Stimulated activated CD4-positive, alpha-beta T cell treated with anti-CD3 and anti-CD28 coated beads, Interleukin-1b, Interleukin-23, amount 100 ng/mL, for 4 hours (primary cell): ENCODE measurements around the gene KRT85.

ENCODE experiments used
- DNase-seq, 2 donors: peaks; one replicate each; pipeline ENCODE4 v3.0.0-alpha.2; 2020; ENCODE audit warnings: low read depth in 2 of 2

KRT85 gene

DNA sequence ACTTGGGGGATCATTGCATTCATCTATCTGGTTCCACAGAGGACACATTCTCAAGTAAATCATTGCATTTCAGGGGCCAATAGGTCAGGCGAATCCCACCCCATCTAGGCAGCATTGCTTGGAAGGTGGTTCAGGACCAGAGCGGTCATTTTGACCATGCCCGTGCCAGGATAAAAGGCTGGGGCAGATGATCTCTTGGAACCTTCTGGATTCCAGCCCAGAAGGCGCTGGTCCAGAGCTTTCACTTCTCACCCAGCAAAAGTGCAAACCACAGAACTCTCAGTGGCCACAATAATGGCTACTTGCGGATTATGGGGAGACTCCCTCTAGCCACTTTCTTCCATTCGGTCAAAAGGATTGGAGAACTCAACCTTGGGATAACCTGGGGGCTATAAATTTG is 595 bp upstream of the KRT85 start:
- no peak for DNase-seq

GRCh38 chr12:52364901-52365489 is 2.3 kb downstream of the KRT85 start:
- no peak for DNase-seq

DNA sequence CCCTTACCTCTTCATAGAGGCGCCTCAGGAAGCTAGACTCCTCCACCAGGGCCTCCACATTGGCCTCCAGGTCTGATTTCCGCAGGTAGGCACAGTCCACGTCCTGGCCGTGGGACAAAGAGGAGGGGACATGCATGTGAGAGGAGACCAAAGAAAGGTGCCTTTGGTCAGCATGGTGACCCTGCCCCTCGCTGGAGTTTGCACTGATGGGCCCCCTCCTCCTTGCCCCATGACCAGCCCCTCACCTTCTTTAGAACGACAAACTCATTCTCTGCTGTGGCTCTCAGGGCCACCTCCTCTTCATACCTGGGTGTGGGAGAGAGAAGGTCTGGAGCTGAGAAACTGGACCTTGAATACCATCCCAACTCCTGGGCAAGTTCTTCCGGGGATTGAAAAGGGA is 3.2 kb downstream of the KRT85 start:
- DNase-seq, result no peak

DNA sequence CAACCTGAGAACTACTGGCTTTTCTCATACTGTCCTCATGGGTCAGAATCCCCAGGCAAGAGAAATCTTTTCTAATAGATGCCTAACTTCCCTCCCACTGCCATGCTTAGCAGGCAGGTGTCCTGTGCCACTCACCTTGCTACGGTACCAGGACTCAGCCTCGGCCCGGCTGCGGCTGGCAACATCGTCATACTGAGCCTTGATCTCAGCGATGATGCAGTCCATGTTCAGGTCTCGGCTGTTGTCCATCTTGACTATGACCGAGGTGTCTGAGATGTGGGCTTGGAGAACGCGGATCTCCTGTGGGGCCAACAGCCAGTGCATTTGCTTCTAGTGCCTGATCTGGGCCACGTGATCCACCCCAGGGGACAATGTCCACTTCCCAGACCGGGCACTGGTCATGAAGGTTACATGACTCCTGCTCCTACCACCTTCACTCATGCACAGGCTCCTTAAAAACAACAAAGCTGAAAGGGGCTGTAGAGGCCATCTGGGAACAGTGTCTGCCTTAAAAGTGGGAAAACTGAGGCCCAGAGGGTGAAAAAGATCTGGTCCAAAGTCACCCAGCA is 4.1 kb downstream of the KRT85 start:
- DNase-seq, result no peak

DNA sequence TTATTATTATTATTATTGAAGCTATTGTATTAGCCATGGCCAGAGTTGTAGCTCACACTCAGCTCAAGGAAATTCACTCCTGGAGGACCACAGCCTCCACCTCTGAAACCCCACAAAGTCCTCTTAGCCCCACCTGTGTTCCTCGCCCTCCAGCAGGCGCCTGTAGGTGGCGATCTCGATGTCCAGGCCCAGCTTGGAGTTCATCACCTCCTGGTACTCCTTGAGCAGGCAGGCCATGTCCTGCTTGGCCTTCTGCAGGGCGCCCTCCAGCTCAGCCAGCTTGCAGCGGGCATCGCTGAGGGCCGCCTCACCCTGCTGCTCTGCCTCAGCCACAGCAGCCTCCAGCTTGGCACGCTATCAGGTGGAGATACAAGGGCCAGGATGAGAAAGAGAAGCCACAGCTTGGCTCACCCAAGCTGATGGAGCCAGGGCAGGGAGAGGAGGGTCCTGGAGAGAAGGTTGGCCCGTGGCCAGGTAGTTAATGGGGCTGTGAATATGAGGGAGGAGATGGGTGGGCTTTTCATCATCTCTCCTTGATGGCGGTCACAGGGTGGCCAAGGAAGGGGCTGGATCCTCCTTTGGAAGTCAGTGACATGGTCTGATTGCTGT is 5.1 kb downstream of the KRT85 start:
- DNase-seq, result no peak

DNA sequence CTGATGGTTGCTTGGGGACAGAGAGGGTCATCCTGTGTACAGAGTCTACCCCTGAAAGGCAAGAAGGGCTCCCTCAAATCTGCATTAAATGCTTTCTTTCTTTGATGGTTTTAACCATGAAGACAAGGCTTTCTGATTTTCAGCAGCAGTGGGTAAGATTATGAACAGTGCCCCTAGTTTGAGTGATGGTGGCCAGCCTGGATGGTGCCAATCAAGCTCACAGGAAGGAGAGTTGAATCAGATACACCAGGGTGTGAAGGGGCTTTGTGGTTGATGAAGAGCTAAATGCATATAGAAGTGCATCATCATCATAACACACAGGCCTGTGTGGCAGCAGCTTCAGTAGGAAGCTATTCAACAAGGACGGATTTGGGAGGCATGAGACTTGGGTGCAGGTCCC is 5.7 kb downstream of the KRT85 start:
- no peak for DNase-seq

GRCh38 chr12:52360663-52361271 is 6.5 kb downstream of the KRT85 start:
- DNase-seq, result no peak

- DNase-seq, result no peak
These were observed 7.1 kb downstream of the KRT85 start for GRCh38 chr12:52360106-52360662.

DNA sequence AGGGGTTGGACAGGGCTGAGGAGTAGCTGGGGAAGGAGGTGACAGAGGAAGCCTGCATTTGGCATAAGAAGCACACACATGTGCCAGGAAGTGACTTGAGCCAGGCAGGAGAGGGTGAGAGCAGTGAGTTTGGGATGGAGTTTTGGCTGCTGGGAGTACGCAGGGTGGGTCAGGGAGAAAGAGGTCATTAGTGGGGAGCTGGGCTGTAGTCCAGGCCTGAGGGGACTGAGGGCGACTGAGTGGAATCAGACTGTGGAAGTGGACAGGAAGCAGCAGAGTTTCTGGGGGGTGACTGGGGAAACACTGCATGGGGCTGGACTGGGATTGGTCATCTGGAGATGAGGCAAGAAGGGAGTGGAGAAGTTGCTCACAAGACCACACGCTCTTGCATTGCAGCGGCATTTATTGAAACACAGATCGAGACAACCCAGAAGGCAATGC is 7.6 kb downstream of the KRT85 start:
- no peak for DNase-seq

GRCh38 chr12:52358575-52359350 is 8.5 kb downstream of the KRT85 start:
- no peak for DNase-seq

DNA sequence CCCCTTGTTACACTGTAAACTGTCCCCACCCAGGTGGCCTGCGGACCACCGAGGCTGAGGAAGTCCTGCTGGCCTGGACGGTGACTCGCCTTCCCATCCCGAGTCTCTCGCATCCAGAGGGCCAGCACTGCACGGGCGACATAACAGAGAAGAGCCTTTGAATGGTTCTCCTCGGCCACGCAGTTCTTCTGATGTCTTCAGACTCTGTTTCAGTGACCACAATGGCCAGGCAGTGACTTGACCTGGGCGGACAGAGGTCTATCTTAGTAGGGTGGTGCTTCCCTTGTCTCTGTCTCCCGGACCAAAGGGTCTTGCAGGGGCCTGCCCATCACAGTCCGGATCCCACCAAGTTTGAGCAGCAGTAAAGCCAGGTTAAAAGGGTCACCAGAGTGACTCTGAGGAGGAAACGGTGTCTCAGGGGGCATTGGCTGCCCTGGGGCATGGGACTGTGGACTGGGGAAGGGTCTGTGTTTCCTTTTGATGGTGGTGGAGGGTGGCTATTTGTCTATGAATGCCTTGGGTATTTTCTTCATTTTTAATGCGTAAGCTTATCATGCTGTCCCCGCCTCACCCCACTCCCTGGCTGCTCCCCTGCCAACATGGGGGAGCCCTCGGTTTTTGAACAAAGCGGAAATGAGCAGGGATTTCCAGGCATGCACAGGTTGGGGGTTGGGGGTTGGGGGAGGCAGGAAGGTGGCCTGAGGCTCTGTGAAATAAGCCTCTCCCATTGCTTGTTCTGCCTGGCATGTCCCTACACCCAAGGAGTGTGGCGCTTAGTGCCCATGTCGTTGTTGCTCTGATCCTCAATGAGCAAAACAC is 10.3 kb downstream of the KRT85 start:
- DNase-seq, result no peak

GRCh38 chr12:52356031-52356761 is 11.1 kb downstream of the KRT85 start:
- DNase-seq, result no peak

- no peak for DNase-seq
These were observed 12.1 kb downstream of the KRT85 start for GRCh38 chr12:52355176-52355575.

DNA sequence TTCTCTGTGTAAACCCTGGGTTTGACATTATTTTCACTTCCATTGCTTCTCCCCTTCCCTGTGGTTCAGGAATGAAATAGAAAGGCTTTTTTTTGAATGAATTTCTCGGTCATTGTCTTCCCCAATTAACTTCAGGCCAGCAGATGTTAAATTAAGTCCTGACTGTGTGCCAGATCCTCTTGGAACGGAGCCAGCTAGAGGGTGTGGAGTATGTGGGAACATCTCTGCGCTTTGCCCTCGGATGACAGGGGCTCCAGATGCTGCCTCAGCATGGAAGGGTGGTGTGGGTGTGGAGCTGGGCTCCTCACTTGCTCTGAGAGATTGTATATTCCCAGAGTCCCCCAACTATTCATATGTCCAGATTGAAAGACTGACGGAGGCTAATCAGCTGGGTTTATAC is 13.1 kb downstream of the KRT85 start:
- no peak for DNase-seq

GRCh38 chr12:52353766-52354165 is 13.5 kb downstream of the KRT85 start:
- DNase-seq, result no peak

GRCh38 chr12:52352951-52353350 is 14.3 kb downstream of the KRT85 start:
- DNase-seq, result no peak

GRCh38 chr12:52351196-52352059 is 15.9 kb downstream of the KRT85 start:
- peak in 1 of 2 donors; percentile 12 for DNase-seq

DNA sequence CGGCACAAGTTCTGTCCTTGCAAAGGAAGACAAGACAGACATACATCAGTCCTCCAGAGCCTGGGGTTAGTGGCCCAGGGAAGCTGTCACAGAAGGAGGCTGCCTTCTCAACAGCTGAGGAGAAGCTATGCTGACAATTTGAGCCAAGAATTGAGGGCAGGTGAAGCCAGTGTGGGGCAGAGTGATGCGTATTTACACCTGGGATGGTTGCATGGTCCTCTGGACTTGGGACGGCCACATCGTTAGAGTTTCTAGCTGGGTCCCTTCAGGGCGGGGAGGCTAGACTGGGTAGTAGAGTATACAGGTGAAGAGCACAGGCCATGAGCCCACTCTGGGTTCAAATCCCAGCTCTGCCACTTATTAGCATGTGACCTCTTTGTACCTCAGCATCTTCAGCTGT is 16.5 kb downstream of the KRT85 start:
- no peak for DNase-seq

- DNase-seq, result no peak
These were observed 17.2 kb downstream of the KRT85 start for GRCh38 chr12:52350021-52350620.
